ENCODE results near the gene MATR3. TPM values are rescaled to one million over a fixed set of nuclear protein-coding genes. Genes with fewer than 3 reads are reported as not detected.
A peak's percentile ranks its signal among the peaks of the same experiment; 100 is the strongest.

The MATR3 gene
- total RNA-seq, 4 donors from 2014 or later = 115 to 188 (median 156) TPM

DNA sequence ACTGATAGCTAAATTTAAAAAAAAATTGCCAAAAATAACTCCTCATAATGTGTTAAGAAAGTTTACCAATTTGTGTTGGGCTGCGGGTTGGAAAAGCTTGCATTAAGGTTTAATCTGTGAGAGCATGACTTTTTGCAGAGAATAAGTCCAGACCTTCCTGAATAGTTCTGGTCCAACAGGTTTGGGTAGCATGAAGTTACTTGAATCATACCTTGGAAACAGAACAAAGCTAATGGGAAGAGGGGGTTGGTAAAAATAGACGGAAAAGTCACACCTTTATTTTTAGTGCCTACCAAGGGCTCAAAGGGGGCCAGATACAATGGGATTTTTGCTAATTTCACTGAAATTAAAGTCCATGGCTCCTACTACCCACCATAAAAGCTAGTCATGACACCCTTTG lies 17.1 kb upstream of the MATR3 start:
- Histone ChIP-seq H3K27me3 (no peaks in the 10 kb centered on the region), H3K27ac (peak overlapping the region; percentile 92 to 98 (median 97)), H3K36me3 (peaks cover 0 to 26% of the 10 kb centered on the region in 2 donors), H3K9me3 (no peaks in the 10 kb centered on the region), H3K4me3 (no peak overlapping the region), H3K4me1 (peaks cover 80% of the 10 kb centered on the region in 2 donors)
- no peak for ATAC-seq
- TF ChIP-seq, protein P1, sequence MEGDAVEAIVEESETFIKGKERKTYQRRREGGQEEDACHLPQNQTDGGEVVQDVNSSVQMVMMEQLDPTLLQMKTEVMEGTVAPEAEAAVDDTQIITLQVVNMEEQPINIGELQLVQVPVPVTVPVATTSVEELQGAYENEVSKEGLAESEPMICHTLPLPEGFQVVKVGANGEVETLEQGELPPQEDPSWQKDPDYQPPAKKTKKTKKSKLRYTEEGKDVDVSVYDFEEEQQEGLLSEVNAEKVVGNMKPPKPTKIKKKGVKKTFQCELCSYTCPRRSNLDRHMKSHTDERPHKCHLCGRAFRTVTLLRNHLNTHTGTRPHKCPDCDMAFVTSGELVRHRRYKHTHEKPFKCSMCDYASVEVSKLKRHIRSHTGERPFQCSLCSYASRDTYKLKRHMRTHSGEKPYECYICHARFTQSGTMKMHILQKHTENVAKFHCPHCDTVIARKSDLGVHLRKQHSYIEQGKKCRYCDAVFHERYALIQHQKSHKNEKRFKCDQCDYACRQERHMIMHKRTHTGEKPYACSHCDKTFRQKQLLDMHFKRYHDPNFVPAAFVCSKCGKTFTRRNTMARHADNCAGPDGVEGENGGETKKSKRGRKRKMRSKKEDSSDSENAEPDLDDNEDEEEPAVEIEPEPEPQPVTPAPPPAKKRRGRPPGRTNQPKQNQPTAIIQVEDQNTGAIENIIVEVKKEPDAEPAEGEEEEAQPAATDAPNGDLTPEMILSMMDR (IDR thresholded peaks at IDR 0.05 in 4 of 5, conservative IDR thresholded peaks at IDR 0.05 in 1 of 5) = no peak
- TF ChIP-seq POLR2A (IDR thresholded peaks at IDR 0.05) = no peak
- DNase-seq = no peak
- intact Hi-C loops (cut with DNase I; ENCODE audit: low total_unique reads) (no loop called here), in situ Hi-C loops (cut with MboI; ENCODE audit: low sequenced_read_pairs in 4 of 4) (no loop called here)

DNA sequence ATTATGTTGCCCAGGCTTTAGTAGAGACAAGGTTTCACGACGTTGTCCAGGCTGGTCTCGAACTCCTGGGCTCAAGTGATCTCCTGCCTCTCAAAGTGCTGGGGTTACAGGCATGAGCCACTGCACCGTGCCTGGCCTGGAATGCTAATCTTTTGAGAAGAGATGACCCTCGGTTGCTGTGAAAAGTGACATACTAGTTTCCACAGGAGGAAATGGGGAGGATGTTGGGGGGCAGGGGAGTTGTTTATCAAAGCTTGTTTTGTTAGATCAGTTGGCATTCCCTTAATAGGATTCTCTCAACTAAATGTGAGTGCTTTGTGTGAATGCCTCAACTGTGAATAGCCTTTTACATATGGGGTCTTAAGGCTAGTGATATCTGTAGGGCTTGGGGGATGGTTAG lies 16.4 kb upstream of the MATR3 start:
- ATAC-seq (no peak), DNase-seq (no peak)
- Histone ChIP-seq H3K27me3 (no peaks in the 10 kb centered on the region), H3K4me1 (peaks cover 80 to 82% of the 10 kb centered on the region in 2 donors), H3K4me3 (no peak overlapping the region), H3K9me3 (no peaks in the 10 kb centered on the region), H3K36me3 (peaks cover 0 to 26% of the 10 kb centered on the region in 2 donors), H3K27ac (peak overlapping the region; percentile 92 to 98 (median 97))
- in situ Hi-C loops (cut with MboI; ENCODE audit: low sequenced_read_pairs in 4 of 4) (no loop called here), intact Hi-C loops (cut with DNase I; ENCODE audit: low total_unique reads) (no loop called here)
- TF ChIP-seq, protein P1 (IDR thresholded peaks at IDR 0.05 in 4 of 5, conservative IDR thresholded peaks at IDR 0.05 in 1 of 5) = no peak
- no peak for TF ChIP-seq POLR2A (IDR thresholded peaks at IDR 0.05)

DNA sequence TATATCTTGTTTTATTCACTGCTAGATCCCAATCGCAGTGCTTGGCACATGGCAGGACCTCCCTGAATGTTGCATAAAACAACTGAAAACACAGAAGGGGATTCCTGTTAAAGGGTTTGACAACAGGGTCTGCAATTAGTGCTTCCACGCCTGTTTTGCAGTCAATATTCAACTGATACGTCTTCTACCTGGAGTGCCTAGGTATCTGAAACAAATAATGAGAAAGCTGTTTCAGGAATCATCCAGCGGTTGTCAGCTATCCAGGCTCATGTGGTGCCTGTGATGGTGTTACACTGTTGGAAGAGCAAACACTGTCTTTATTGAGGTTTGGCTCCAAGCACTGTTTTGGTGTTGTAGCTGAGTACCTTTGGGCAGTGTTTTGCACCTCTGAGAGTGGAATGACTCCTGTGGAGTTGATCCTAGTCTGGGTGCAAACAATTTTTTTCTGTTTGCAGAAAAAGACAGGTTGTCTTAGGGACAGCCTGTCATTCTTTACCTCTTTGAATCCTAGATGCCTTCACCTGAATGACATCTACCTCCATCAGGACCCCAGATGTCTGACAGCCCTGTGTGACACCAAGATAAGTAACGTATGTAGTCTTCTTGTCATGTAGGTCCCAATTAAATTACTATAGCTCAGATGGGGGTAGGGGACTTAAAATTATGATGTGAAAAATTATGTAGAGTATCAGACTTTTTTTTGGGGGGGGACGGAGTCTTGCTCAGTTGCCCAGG lies 14.8 kb upstream of the MATR3 start:
- TF ChIP-seq POLR2A (IDR thresholded peaks at IDR 0.05) = no peak
- TF ChIP-seq, protein P1 (IDR thresholded peaks at IDR 0.05 in 4 of 5, conservative IDR thresholded peaks at IDR 0.05 in 1 of 5) = no peak
- H3K4me3 ChIP-seq = no peak overlapping the region
- intact Hi-C loops (cut with DNase I; ENCODE audit: low total_unique reads) = no loop called here
- H3K9me3 ChIP-seq = no peaks in the 10 kb centered on the region
- DNase-seq (no peak), ATAC-seq (peak in 1 of 2 donors; percentile 20)
- peaks cover 0 to 40% of the 10 kb centered on the region in 2 donors for H3K36me3 ChIP-seq
- H3K4me1 ChIP-seq = peaks cover 76 to 80% of the 10 kb centered on the region in 2 donors
- in situ Hi-C loops (cut with MboI; ENCODE audit: low sequenced_read_pairs in 4 of 4) = no loop called here
- H3K27me3 ChIP-seq = no peaks in the 10 kb centered on the region
- H3K27ac ChIP-seq = peak overlapping the region; percentile 92 to 98 (median 97)

DNA sequence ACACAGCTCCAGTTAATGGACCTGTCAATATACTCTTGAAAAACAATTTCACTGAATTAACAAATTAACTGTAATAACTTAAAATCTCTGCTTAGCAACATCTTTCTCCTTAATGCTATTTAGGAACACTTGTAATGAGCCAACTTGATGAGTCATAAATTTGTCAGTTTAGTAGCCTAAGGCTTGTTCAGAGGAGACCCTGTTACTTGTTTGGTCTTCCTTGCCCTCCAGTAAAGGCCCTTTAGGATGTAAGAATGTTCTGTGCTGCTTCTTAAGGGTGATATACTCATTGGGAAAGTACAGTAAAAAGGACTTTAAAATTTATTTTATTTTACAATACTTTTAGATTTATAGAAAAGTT lies 11.4 kb upstream of the MATR3 start:
- peak overlapping the region; percentile 92 to 98 (median 97) for H3K27ac ChIP-seq

More for the DNA sequence above, 11.4 kb upstream of the MATR3 start:
- intact Hi-C loops (cut with DNase I; ENCODE audit: low total_unique reads) (no loop called here), in situ Hi-C loops (cut with MboI; ENCODE audit: low sequenced_read_pairs in 4 of 4) (no loop called here)
- H3K4me3 ChIP-seq = no peak overlapping the region
- no peaks in the 10 kb centered on the region for H3K9me3 ChIP-seq
- TF ChIP-seq, protein P1 (IDR thresholded peaks at IDR 0.05 in 4 of 5, conservative IDR thresholded peaks at IDR 0.05 in 1 of 5) = no peak
- no peak for TF ChIP-seq POLR2A (IDR thresholded peaks at IDR 0.05)
- peaks cover 46 to 57% of the 10 kb centered on the region in 2 donors for H3K4me1 ChIP-seq
- peaks cover 0 to 73% of the 10 kb centered on the region in 2 donors for H3K36me3 ChIP-seq
- no peak for DNase-seq
- no peak for ATAC-seq
- no peaks in the 10 kb centered on the region for H3K27me3 ChIP-seq
